Measurements from ENCODE around the gene CDRT15L2.
"Not testable (repeated sequence)": the region's sequence is repeated elsewhere in the genome, so short reads cannot be mapped to it uniquely, and the experiment has no call there.

CDRT15L2 gene

DNA sequence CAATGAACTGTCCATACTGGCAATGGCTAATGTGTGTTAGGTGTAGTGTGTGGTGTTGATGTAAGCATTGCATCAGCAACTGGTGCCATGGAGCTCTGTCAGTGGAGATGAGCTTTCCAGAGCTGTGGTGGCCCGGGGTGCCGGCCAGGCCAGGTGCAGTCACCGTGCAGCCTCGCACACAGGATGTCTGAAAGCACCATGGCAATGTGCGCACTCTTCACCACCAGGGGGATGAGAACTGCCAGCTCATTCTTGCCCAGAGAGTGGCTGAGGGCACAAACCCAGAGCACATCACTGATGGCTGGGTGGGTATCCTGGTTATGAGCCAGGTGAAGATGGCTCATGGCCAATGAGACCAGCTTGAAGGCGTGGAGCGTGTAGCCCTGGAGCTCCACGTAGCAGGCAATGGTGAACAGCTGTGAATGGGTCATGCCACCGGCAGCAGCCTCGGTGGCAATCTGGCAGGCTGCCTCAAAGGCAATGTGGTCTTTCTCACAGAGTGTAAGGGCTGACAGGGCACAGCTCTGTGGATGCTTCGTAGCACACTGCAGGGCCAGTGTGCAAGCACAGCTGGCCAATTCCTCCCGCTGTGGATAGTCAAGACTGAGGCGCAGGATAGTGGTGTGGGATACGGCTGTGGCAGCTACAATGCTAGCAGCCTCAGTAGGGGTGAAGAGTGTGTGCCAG lies 4.5 kb downstream of the CDRT15L2 start:
- not testable (repeated sequence) for H3K36me3 ChIP-seq (ENCODE audit: control insufficient read depth in 1 of 2, insufficient read depth in 2 of 2, low read length in 2 of 2); H3K4me1 ChIP-seq (ENCODE audit: control insufficient read depth in 1 of 2, insufficient read depth in 2 of 2, low read length in 2 of 2); H3K4me3 ChIP-seq (ENCODE audit: low read depth in 1 of 2, low read length in 2 of 2); H3K27ac ChIP-seq (ENCODE audit: low read length); H3K27me3 ChIP-seq (ENCODE audit: low read depth, low read length); H3K9me3 ChIP-seq (ENCODE audit: control insufficient read depth in 1 of 2, low read length in 2 of 2)

DNA sequence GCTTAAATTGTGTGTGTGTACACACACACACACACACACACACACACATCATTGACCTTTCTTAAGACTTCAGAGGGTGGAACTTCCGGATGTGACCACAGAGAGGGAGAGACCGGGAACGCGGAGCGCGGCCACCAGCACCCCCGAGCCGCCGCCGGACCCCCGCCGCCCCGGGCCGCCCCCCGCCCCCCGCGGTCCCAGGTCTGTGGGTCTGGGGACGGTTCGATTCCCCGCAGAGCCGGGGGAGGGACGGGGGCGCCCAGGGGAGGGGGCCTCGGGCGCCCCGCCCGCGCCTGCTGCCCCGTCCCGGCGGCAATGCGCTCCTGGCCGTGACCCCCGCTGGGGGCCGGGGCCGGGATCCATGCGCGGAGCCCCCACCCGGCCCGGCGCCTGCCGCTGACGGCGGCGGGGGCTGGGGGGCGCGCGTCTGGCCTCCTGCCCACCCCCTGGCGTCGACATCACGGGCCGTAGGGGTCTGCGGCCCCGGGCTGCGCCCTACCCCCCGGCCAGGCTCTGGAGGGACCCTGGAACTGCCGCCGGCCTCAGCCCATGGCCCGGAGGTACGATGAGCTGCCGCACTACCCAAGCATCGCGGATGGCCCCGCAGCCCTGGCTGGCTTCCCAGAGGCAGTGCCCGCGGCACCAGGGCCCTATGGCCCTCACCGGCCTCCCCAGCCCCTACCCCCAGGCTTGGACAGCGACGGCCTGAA lies 9.4 kb downstream of the CDRT15L2 start:
- H3K36me3 ChIP-seq (ENCODE audit: control insufficient read depth in 1 of 2, insufficient read depth in 2 of 2, low read length in 2 of 2); H3K4me1 ChIP-seq (ENCODE audit: control insufficient read depth in 1 of 2, insufficient read depth in 2 of 2, low read length in 2 of 2); H3K27me3 ChIP-seq (ENCODE audit: low read depth, low read length); H3K27ac ChIP-seq (ENCODE audit: low read length); H3K4me3 ChIP-seq (ENCODE audit: low read depth in 1 of 2, low read length in 2 of 2); H3K9me3 ChIP-seq (ENCODE audit: control insufficient read depth in 1 of 2, low read length in 2 of 2): not testable (repeated sequence)

DNA sequence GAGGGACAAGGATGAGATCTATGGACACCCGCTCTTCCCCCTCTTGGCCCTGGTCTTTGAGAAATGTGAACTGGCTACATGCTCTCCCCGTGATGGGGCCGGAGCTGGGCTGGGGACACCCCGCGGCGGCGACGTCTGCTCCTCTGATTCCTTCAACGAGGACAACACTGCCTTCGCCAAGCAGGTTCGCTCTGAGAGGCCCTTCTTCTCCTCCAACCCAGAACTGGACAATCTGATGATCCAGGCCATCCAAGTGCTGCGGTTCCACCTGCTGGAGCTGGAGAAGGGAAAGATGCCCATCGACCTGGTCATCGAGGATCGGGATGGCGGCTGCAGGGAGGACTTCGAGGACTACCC lies 9.9 kb downstream of the CDRT15L2 start:
- H3K9me3 ChIP-seq (ENCODE audit: control insufficient read depth in 1 of 2, low read length in 2 of 2); H3K4me3 ChIP-seq (ENCODE audit: low read depth in 1 of 2, low read length in 2 of 2): not testable (repeated sequence)

DNA sequence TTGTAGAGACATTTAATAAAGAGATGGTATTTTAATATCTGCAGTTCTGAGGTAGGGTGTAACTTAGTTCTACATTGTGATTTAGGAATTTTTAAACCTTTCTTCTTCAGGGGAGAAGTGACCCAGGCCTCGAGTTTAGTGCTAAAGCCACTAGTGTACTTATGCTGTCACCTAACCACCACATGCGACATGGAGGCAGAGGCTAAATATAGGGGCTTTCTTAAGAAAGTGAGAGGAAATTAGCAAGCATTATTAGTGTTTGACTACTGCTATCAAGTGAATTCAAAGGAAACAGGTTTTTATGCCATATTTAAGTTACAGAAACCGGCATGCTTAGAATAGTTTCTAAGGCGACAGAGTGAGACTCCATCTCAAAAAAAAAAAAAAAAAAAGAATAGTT lies 11.5 kb downstream of the CDRT15L2 start:
- not testable (repeated sequence) for H3K27me3 ChIP-seq (ENCODE audit: low read depth, low read length); H3K4me1 ChIP-seq (ENCODE audit: control insufficient read depth in 1 of 2, insufficient read depth in 2 of 2, low read length in 2 of 2); H3K4me3 ChIP-seq (ENCODE audit: low read depth in 1 of 2, low read length in 2 of 2); H3K36me3 ChIP-seq (ENCODE audit: control insufficient read depth in 1 of 2, insufficient read depth in 2 of 2, low read length in 2 of 2); H3K27ac ChIP-seq (ENCODE audit: low read length); H3K9me3 ChIP-seq (ENCODE audit: control insufficient read depth in 1 of 2, low read length in 2 of 2)

More for the DNA sequence above, 9.9 kb downstream of the CDRT15L2 start:
- H3K27me3 ChIP-seq (ENCODE audit: low read depth, low read length); H3K27ac ChIP-seq (ENCODE audit: low read length); H3K4me1 ChIP-seq (ENCODE audit: control insufficient read depth in 1 of 2, insufficient read depth in 2 of 2, low read length in 2 of 2); H3K36me3 ChIP-seq (ENCODE audit: control insufficient read depth in 1 of 2, insufficient read depth in 2 of 2, low read length in 2 of 2): not testable (repeated sequence)

DNA sequence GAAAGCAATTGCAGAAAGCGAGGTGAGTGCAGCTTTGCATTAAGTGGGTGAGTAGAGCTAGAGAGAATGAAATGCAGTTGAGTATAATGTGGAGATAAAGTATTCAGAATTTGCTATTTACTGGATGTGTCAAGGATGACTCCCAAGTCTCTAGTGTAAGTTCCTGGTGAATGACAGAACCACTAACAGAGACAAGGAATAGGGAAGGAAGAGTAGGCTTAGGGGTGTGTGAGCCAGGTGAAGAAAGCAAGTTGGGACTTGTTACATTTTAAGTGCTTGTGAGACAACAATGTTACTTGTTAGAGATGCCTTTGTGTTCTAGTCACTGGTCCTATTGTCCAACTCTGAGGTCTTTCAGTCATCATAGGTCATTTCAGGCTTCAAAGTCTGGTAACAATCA lies 26.0 kb downstream of the CDRT15L2 start:
- H3K27ac ChIP-seq (ENCODE audit: low read length); H3K27me3 ChIP-seq (ENCODE audit: low read depth, low read length); H3K9me3 ChIP-seq (ENCODE audit: control insufficient read depth in 1 of 2, low read length in 2 of 2); H3K4me1 ChIP-seq (ENCODE audit: control insufficient read depth in 1 of 2, insufficient read depth in 2 of 2, low read length in 2 of 2); H3K4me3 ChIP-seq (ENCODE audit: low read depth in 1 of 2, low read length in 2 of 2); H3K36me3 ChIP-seq (ENCODE audit: control insufficient read depth in 1 of 2, insufficient read depth in 2 of 2, low read length in 2 of 2): not testable (repeated sequence)

DNA sequence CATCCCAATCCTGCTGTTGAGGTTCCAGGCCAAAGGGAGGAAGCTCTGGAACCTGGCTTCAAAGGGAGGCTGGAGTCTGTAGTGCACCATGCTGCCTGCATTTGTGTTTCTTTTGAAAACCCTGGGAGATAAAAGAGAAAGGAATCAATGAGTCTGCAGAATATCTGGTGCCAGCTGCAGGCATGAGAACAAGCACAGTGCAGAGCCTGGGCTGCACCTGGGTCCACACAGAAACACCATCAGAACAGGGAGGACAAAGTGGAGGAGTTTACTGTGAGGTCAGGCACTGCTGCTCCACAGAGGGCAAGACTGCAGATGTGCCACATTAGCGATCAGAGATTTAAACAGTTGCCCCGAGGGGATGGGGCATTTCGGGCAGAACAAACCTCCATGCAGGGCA lies 30.0 kb downstream of the CDRT15L2 start:
- H3K36me3 ChIP-seq (ENCODE audit: control insufficient read depth in 1 of 2, insufficient read depth in 2 of 2, low read length in 2 of 2); H3K4me1 ChIP-seq (ENCODE audit: control insufficient read depth in 1 of 2, insufficient read depth in 2 of 2, low read length in 2 of 2); H3K27me3 ChIP-seq (ENCODE audit: low read depth, low read length); H3K4me3 ChIP-seq (ENCODE audit: low read depth in 1 of 2, low read length in 2 of 2); H3K9me3 ChIP-seq (ENCODE audit: control insufficient read depth in 1 of 2, low read length in 2 of 2); H3K27ac ChIP-seq (ENCODE audit: low read length): not testable (repeated sequence)

DNA sequence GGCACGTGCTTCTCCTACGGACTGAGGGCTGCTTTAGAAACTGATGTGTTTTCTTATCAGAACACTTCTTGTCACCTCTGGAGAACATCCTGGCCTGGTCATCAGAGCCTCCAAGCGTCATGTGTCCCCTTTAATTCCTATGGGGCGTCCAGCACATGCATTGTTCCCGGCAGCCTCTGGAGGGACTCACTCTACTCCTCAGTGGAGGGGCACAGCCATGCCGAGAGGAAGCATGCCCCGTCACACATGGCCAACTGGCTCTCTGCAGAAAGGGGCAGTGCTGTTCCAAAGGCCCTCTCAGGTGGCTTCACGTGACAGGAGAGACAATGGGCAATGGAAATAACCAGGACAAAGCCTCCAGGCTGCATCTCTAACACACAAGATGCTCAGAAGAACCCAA lies 31.8 kb downstream of the CDRT15L2 start:
- no peak overlapping the region for H3K27ac ChIP-seq (ENCODE audit: low read length)
- H3K36me3 ChIP-seq (ENCODE audit: control insufficient read depth in 1 of 2, insufficient read depth in 2 of 2, low read length in 2 of 2), result no peaks in the 10 kb centered on the region
- H3K27me3 ChIP-seq (ENCODE audit: low read depth, low read length), result no peaks in the 10 kb centered on the region
- H3K4me1 ChIP-seq (ENCODE audit: control insufficient read depth in 1 of 2, insufficient read depth in 2 of 2, low read length in 2 of 2), result no peaks in the 10 kb centered on the region
- H3K9me3 ChIP-seq (ENCODE audit: control insufficient read depth in 1 of 2, low read length in 2 of 2), result no peaks in the 10 kb centered on the region
- no peak overlapping the region for H3K4me3 ChIP-seq (ENCODE audit: low read depth in 1 of 2, low read length in 2 of 2)

DNA sequence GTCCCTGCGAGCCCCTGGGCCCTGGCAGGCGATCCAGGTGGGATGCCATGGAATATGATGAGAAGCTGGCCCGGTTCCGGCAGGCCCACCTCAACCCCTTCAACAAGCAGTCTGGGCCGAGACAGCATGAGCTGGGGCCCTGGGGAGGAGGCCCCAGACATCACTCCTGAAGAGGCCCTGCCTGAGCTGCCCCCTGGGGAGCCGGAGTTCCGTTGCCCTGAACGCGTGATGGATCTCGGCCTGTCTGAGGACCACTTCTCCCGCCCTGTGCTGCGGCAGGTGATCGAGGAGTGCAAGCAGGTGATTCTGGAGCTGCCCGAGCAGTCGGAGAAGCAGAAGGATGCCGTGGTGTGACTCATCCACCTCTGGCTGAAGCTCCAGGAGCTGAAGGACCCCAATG lies 33.1 kb downstream of the CDRT15L2 start:
- Histone ChIP-seq H3K9me3 (ENCODE audit: control insufficient read depth in 1 of 2, low read length in 2 of 2) (no peaks in the 10 kb centered on the region), H3K27me3 (ENCODE audit: low read depth, low read length) (no peaks in the 10 kb centered on the region), H3K4me1 (ENCODE audit: control insufficient read depth in 1 of 2, insufficient read depth in 2 of 2, low read length in 2 of 2) (no peaks in the 10 kb centered on the region), H3K4me3 (ENCODE audit: low read depth in 1 of 2, low read length in 2 of 2) (no peak overlapping the region), H3K27ac (ENCODE audit: low read length) (no peak overlapping the region), H3K36me3 (ENCODE audit: control insufficient read depth in 1 of 2, insufficient read depth in 2 of 2, low read length in 2 of 2) (no peaks in the 10 kb centered on the region)

DNA sequence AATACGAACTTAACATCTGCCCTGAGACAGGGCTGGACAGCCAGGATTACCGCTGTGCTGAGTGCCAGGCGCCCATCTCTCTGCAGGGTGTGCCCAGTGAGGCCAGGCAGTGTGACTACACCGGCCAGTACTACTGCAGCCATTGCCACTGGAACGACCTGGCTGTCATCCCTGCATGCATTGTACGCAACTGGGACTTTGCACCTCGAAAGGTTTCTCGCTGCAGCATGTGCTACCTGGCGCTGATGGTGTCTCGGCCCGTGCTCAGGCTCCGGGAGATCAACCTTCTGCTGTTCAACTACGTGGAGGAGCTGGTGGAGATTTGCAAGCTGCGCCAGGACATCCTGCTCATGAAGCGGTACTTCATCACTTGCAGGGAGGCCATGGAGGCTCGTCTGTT lies 33.7 kb downstream of the CDRT15L2 start:
- H3K27ac ChIP-seq (ENCODE audit: low read length), result no peak overlapping the region
- H3K36me3 ChIP-seq (ENCODE audit: control insufficient read depth in 1 of 2, insufficient read depth in 2 of 2, low read length in 2 of 2), result no peaks in the 10 kb centered on the region
- no peak overlapping the region for H3K4me3 ChIP-seq (ENCODE audit: low read depth in 1 of 2, low read length in 2 of 2)
- H3K4me1 ChIP-seq (ENCODE audit: control insufficient read depth in 1 of 2, insufficient read depth in 2 of 2, low read length in 2 of 2), result no peaks in the 10 kb centered on the region
- H3K27me3 ChIP-seq (ENCODE audit: low read depth, low read length), result no peaks in the 10 kb centered on the region
- no peaks in the 10 kb centered on the region for H3K9me3 ChIP-seq (ENCODE audit: control insufficient read depth in 1 of 2, low read length in 2 of 2)

DNA sequence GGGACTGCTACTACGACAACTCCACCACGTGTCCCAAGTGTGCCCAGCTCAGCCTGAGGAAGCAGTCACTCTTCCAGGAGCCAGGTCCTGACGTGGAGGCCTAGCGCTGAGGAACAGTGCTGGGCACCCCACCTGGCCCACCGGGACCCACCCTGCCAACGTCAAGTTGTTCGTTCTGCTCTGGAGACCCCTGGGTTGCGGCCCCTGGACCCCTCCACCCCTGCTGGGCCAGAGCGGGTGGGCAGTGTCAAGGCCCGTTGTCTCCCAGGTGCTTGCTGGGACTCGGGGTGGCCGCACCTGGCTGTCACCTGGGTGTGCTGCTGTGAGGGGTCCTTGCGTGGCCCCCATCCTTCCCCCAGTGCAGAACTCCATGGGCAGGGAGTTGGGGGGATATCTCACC lies 34.4 kb downstream of the CDRT15L2 start:
- Histone ChIP-seq H3K9me3 (ENCODE audit: control insufficient read depth in 1 of 2, low read length in 2 of 2) (no peaks in the 10 kb centered on the region), H3K27me3 (ENCODE audit: low read depth, low read length) (no peaks in the 10 kb centered on the region), H3K27ac (ENCODE audit: low read length) (no peak overlapping the region), H3K36me3 (ENCODE audit: control insufficient read depth in 1 of 2, insufficient read depth in 2 of 2, low read length in 2 of 2) (no peaks in the 10 kb centered on the region), H3K4me1 (ENCODE audit: control insufficient read depth in 1 of 2, insufficient read depth in 2 of 2, low read length in 2 of 2) (no peaks in the 10 kb centered on the region), H3K4me3 (ENCODE audit: low read depth in 1 of 2, low read length in 2 of 2) (no peak overlapping the region)

DNA sequence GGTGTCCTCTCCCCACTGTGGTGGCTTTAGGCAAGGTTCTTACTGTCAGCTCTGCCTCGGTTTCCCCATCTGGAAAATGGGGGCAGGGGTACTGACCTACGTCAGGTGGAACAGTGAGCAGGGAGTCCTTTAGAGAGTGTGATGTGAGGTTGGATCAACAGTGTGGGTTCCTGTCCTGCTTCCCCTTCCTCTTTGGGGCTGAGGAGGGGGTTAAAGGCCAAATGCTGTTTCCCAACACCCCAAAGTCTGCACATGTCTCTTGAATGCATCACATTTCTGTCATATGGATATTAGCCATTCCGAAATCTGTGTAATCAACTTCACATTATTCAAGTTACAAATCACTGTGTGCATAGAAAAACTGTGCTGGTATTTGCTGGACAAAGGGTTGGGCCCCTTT lies 35.9 kb downstream of the CDRT15L2 start:
- not testable (repeated sequence) for H3K9me3 ChIP-seq (ENCODE audit: control insufficient read depth in 1 of 2, low read length in 2 of 2); H3K27me3 ChIP-seq (ENCODE audit: low read depth, low read length); H3K4me1 ChIP-seq (ENCODE audit: control insufficient read depth in 1 of 2, insufficient read depth in 2 of 2, low read length in 2 of 2); H3K36me3 ChIP-seq (ENCODE audit: control insufficient read depth in 1 of 2, insufficient read depth in 2 of 2, low read length in 2 of 2); H3K27ac ChIP-seq (ENCODE audit: low read length); H3K4me3 ChIP-seq (ENCODE audit: low read depth in 1 of 2, low read length in 2 of 2)
